Liver (tissue), 3 donors: ENCODE measurements around the gene GLB1L2.

Source experiments
- CTCF ChIP-seq: fragments of 150-350 bp; IDR thresholded peaks from 2 replicates; pipeline ENCODE4 v1.5.1; 2017; ENCODE audit warnings: improper control_type of control experiment, low read depth, low read length; ENCODE audit not compliant: missing input control
- GABPA ChIP-seq, 2 donors: IDR thresholded peaks in 1 of 2; conservative IDR thresholded peaks in 1 of 2; 2 replicates each; pipeline ENCODE4 v1.6.1; 2016; ENCODE audit warnings: antibody characterized with exemption in 2 of 2, mild to moderate bottlenecking in 1 of 2, moderate library complexity in 1 of 2
- MAX ChIP-seq: IDR thresholded peaks from 2 replicates; pipeline ENCODE4 v1.6.1; 2016; ENCODE audit warnings: antibody characterized with exemption
- RAD21 ChIP-seq, 2 donors: IDR thresholded peaks; 2 replicates each; pipeline ENCODE4 v1.6.1; 2016; ENCODE audit warnings: antibody characterized with exemption in 2 of 2, mild to moderate bottlenecking in 2 of 2
- REST ChIP-seq: IDR thresholded peaks from 2 replicates; pipeline ENCODE4 v1.6.1; 2016; ENCODE audit warnings: antibody characterized with exemption, mild to moderate bottlenecking
- SP1 ChIP-seq: IDR thresholded peaks from 2 replicates; pipeline ENCODE4 v1.6.1; 2018; ENCODE audit warnings: antibody characterized with exemption, mild to moderate bottlenecking
- TAF1 ChIP-seq: conservative IDR thresholded peaks from 2 replicates; pipeline ENCODE4 v1.6.1; 2016; ENCODE audit warnings: antibody characterized with exemption, mild to moderate bottlenecking
- TF ChIP-seq, protein P1 (sequence below): IDR thresholded peaks from 2 replicates; pipeline ENCODE4 v1.6.1; 2016; ENCODE audit warnings: antibody characterized with exemption
- donor health status: healthy.
- donor health status: healthy.

- TF ChIP-seq CTCF (no peak), MAX (no peak), RAD21 (IDR thresholded peaks at IDR 0.05) (no peak), GABPA (IDR thresholded peaks at IDR 0.05 in 1 of 2, conservative IDR thresholded peaks at IDR 0.05 in 1 of 2) (no peak), REST (no peak), SP1 (no peak), TAF1 (no peak)
- TF ChIP-seq, protein P1, sequence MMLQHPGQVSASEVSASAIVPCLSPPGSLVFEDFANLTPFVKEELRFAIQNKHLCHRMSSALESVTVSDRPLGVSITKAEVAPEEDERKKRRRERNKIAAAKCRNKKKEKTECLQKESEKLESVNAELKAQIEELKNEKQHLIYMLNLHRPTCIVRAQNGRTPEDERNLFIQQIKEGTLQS, result no peak
Measured at GRCh38 chr11:134382257-134382656, 50.5 kb downstream of the GLB1L2 start.
